A673 (cell line): ENCODE results near the gene ARL4C. TPM values are rescaled to one million over a fixed set of nuclear protein-coding genes. Genes with fewer than 3 reads are reported as not detected.

Experiments used
- BruUV-seq: library from RNA; stranded (reverse); fragments of 400-500 nt; replicated peaks from 2 replicates; lab custom pipeline; 2021; lab: Mats Ljungman, UMichigan
- CTCF ChIA-PET: fragments of 300-600 bp; sonication (Branson Sonifier 250); formaldehyde crosslinking; loops from one replicate; lab custom pipeline; 2022; ENCODE audit warnings: antibody characterized with exemption; lab: Charles Lee
- POLR2A ChIA-PET: fragments of 300-600 bp; sonication (Branson Sonifier 250); formaldehyde crosslinking; loops from one replicate; lab custom pipeline; 2022; ENCODE audit warnings: antibody characterized with exemption; ENCODE audit not compliant: low non-redundant PET; lab: Charles Lee
- DNase-seq: peaks from one replicate; pipeline ENCODE4 v3.0.0-alpha.2; 2015; ENCODE audit warnings: low spot score
- H3K27ac ChIP-seq: fragments of 200-600 bp; sonication (generic); 2 replicates; pipeline ENCODE4 v1.5.1; 2016; ENCODE audit warnings: mixed run types, low read depth, mild to moderate bottlenecking, mixed read lengths, antibody characterized with exemption, low read length; ENCODE audit not compliant: poor library complexity, severe bottlenecking
- H3K27me3 ChIP-seq: fragments of 200-600 bp; sonication (generic); replicated peaks from 2 replicates; pipeline ENCODE4 v1.6.1; 2017; ENCODE audit warnings: mixed run types, low read depth, mild to moderate bottlenecking, mixed read lengths, antibody characterized with exemption, low read length; ENCODE audit not compliant: insufficient read depth, poor library complexity
- H3K36me3 ChIP-seq: fragments of 200-600 bp; sonication (generic); 2 replicates; pipeline ENCODE4 v1.6.1; 2016; ENCODE audit warnings: mixed run types, mild to moderate bottlenecking, mixed read lengths, antibody characterized with exemption, low read length; ENCODE audit not compliant: insufficient read depth, poor library complexity, severe bottlenecking
- H3K4me1 ChIP-seq: fragments of 200-600 bp; sonication (generic); 2 replicates; pipeline ENCODE4 v1.6.1; 2017; ENCODE audit warnings: mixed run types, mild to moderate bottlenecking, mixed read lengths, antibody characterized with exemption, low read length; ENCODE audit not compliant: insufficient read depth, poor library complexity, severe bottlenecking
- H3K4me3 ChIP-seq: fragments of 200-600 bp; sonication (generic); 2 replicates; pipeline ENCODE4 v1.5.1; 2016; ENCODE audit warnings: low read depth, mixed run types, mild to moderate bottlenecking, mixed read lengths, low read length; ENCODE audit not compliant: poor library complexity, severe bottlenecking
- H3K9me3 ChIP-seq: fragments of 200-600 bp; sonication (generic); 2 replicates; pipeline ENCODE4 v1.6.1; 2016; ENCODE audit warnings: mixed run types, low read depth, mild to moderate bottlenecking, mixed read lengths, antibody characterized with exemption, low read length; ENCODE audit not compliant: poor library complexity, severe bottlenecking
- CTCF ChIP-seq: fragments of 300-800, 200-600 bp; sonication (generic); conservative IDR thresholded peaks from 2 replicates; pipeline ENCODE4 v1.5.1; 2017; ENCODE audit warnings: low read depth, mild to moderate bottlenecking, antibody characterized with exemption, low read length, moderate library complexity, mixed read lengths
- EZH2 ChIP-seq: fragments of 200-600 bp; sonication (generic); IDR thresholded peaks from 2 replicates; pipeline ENCODE4 v1.6.1; 2017; ENCODE audit warnings: borderline replicate concordance, low read depth, mild to moderate bottlenecking, mixed read lengths, antibody characterized with exemption, low read length; ENCODE audit not compliant: poor library complexity, severe bottlenecking
- intact Hi-C: fragments of 100-400 bp; cut with micrococcal nuclease; formaldehyde crosslinking; loops from one replicate; pipeline ENCODE4 v1.10.0; 2022; ENCODE audit not compliant: unreplicated experiment
- total RNA-seq: library from RNA; stranded (reverse); gene quantifications from 2 replicates; pipeline ENCODE4 v1.2.3, GENCODE V29; 2021

ARL4C gene
- total RNA-seq, 1 experiment from 2014 or later = 3.0 TPM

GRCh38 chr2:234480337-234480736 lies 16.5 kb downstream of the ARL4C start:
- H3K36me3 ChIP-seq = no peaks in the 10 kb centered on the region
- BruUV-seq = no TSS peak
- intact Hi-C loops = no loop called here
- H3K27me3 ChIP-seq = no peaks in the 10 kb centered on the region
- H3K4me3 ChIP-seq = no peak overlapping the region
- no peaks in the 10 kb centered on the region for H3K9me3 ChIP-seq
- ChIA-PET CTCF (no interaction called here), POLR2A (no interaction called here)
- TF ChIP-seq EZH2 = no peak
- no peaks in the 10 kb centered on the region for H3K4me1 ChIP-seq
- no peak for DNase-seq
- no peak overlapping the region for H3K27ac ChIP-seq

- CTCF ChIA-PET = no interaction called here
- no peaks in the 10 kb centered on the region for H3K36me3 ChIP-seq
- no peak overlapping the region for H3K4me3 ChIP-seq
- intact Hi-C loops = no loop called here
- no peaks in the 10 kb centered on the region for H3K9me3 ChIP-seq
- no peaks in the 10 kb centered on the region for H3K27me3 ChIP-seq
- no peaks in the 10 kb centered on the region for H3K4me1 ChIP-seq
- no peak for DNase-seq
- TF ChIP-seq EZH2 = no peak
- BruUV-seq = no TSS peak
- no peak overlapping the region for H3K27ac ChIP-seq
- POLR2A ChIA-PET = no interaction called here
Measured at GRCh38 chr2:234479465-234479864, 17.4 kb downstream of the ARL4C start.

GRCh38 chr2:234478121-234478858 lies 18.6 kb downstream of the ARL4C start:
- Histone ChIP-seq H3K27ac (no peak overlapping the region), H3K9me3 (no peaks in the 10 kb centered on the region), H3K36me3 (no peaks in the 10 kb centered on the region), H3K4me1 (no peaks in the 10 kb centered on the region), H3K4me3 (no peak overlapping the region), H3K27me3 (no peaks in the 10 kb centered on the region)
- TF ChIP-seq EZH2 (no peak), CTCF (no peak)
- BruUV-seq = no TSS peak
- CTCF ChIA-PET = no interaction called here
- POLR2A ChIA-PET = no interaction called here
- no peak for DNase-seq
- intact Hi-C loops = no loop called here

DNA sequence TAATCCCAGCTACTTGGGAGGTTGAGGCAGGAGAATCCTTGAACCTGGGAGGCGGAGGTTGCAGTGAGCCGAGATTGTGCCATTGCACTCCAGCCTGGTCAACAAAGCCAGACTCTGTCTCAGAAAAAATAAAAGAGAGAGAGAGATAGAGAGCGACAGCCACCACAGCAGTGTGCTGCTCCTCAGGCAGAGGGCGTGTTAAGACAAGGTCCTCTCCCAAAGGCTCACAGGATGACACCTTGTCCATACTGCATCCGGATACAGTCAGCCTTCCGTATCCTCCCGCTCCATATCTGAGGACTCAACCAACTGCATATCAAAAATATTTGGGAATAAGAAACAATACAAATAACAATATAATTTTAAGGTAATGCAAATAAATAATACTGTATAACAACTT lies 20.1 kb downstream of the ARL4C start:
- no peaks in the 10 kb centered on the region for H3K4me1 ChIP-seq
- H3K27me3 ChIP-seq = no peaks in the 10 kb centered on the region
- intact Hi-C loops = no loop called here
- no peak for TF ChIP-seq EZH2
- no peak for TF ChIP-seq CTCF
- CTCF ChIA-PET = no interaction called here
- DNase-seq = no peak
- no peaks in the 10 kb centered on the region for H3K9me3 ChIP-seq
- POLR2A ChIA-PET = no interaction called here
- no peak overlapping the region for H3K4me3 ChIP-seq
- H3K27ac ChIP-seq = no peak overlapping the region
- H3K36me3 ChIP-seq = no peaks in the 10 kb centered on the region
- BruUV-seq = no TSS peak
